Eye (tissue), 1 donor: ENCODE measurements around the gene ACTN1.
"Not testable (repeated sequence)": the region's sequence is repeated elsewhere in the genome, so short reads cannot be mapped to it uniquely, and the experiment has no call there.

Experiments
- DNase-seq: peaks from one replicate; pipeline ENCODE4 v3.0.0-alpha.2; 2015

Gene ACTN1

DNA sequence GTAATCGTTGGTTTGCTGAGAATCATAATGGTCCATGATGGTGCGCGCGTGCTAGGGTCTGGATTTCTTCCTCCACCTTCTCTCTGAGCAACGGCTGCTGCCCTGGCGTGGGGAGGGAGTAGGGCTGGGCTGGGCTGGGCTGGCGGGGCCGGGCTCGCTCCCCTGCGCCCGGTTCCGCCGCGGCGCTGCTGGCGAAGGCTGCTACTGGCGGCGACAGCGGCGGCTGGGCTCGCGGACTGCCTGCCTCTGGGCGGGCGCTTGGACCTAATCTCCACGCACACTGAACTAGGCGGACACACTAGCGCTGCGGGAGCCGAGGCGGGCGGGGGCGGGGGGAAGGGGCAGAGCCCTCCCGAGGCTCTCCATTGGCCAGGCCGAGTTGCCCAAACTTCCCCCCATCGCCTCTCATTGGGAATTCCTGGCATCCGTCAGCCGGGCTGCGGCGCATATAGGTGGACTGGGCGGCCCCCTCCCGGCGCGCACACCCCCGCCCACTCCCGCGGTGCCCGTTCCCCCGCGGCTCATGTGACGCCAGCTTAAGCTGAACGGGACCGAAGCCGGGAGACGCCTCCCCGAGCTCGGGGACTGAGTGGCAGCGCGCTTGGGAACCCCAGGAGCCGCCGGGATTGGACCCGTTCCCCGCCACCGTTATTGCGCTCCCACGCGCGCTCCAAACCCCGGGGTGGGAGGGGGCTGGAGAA lies at the start of gene ACTN1:
Gene ACTN1, minus strand, starts transcription at position 282 of the 701 bp plus-strand sequence. Its CDS starts 246 bp downstream, at position 36.
- peak; percentile 96 for DNase-seq

DNA sequence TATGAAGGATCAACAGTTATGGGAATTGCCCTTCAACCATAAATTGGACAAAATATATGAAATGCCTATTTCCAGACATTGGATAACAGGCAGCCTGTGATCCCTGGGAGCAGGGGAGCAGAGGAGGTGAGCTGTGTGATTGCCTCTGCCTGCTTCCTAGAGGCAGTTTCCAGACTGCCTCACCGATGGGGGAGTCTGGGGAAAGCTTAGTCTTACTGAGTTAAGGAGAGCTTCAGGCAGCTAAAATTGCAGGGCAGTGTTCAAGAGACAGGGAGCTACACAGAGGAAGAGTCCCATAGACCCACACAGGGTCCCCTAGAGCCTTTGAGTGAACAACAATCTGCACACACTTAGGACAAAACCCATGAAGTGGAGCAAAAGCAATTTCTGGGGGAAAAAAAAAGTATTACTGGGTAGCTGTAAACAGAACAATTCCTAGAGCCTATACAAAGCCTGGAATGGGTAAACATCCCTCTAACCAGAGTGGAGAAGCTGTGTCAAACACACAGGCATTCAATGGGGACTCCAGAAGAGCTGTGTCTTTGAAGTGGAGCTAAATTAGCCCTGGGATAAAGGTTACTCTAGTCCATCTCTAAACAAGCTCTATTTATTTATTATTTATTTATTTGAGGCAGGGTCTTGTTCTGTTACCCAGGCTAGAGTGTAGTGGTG lies 48.3 kb upstream of the ACTN1 start:
- no peak for DNase-seq

DNA sequence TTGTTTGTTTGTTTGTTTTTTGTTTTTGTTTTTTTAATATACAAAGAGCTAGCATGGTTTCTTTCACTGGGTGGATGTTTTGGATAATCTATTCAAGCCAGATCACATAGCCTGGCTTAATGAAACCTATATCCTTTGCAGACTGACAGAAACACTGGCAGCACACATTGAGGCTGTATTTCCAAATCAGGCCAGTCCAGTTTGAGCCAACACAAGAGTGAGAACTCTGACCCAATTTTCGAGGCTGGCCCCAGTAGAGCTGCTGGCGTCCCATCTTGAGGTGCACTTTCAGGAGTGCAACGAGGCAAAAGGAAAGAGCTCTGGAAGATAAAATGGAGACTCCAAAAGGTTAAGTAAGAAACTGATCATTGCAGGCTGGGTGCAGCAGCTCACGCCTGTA lies 43.9 kb upstream of the ACTN1 start:
- DNase-seq: no peak

DNA sequence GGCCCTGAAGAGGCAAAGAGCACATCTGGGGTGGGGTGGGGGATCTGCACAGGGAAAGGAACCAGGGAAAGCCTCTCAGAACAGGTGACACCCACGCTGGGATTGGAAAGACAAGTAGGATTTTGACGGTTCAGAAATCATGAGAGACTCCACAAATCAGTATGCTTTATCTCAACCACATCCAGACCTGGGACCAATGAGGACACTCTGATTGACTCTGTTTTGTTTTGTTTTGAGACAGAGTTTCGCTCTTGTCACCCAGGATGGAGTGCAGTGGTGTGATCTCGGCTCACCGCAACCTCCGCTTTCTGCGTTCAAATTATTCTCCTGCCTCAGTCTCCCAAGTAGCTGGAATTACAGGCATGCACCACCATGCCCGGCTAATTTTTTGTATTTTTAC lies 43.0 kb upstream of the ACTN1 start:
- DNase-seq: not testable (repeated sequence)

DNA sequence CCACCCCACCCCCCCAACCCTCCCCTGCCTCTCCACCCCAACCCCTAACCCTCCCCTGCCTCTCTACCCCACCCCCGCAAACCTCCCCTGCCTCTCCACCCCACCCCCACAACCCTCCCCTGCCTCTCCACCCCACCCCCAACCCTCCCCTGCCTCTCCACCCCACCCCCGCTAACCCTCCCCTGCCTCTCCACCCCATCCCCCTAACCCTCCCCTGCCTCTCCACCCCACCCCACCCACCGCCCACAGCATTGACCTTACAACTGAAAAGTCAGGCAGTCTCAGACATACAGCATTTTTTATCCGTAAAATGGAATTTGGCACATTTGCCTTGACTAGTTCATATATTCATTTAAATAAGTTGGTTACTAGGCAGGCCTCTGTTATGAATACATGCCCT lies 38.6 kb upstream of the ACTN1 start:
- DNase-seq: no peak

DNA sequence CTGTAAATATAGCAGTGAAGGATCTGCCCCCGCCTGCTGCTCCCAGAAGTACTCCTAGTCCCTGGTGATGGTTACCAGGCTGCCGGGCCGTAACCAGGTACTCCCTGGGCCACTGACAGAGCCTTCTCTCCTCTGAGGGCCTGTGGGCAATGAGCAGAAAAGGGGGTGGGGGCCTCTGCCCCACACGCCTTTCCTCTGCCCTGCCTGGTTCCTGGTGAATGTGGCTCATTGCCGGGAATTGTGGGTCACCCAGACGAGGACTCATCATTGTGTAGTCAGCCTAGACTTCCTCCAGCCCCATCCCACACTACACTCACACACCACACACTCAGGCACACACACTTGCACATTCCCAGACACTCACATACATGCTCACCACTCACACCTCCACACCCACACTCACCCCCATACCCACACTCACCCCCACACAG lies 35.7 kb upstream of the ACTN1 start:
- DNase-seq: no peak

DNA sequence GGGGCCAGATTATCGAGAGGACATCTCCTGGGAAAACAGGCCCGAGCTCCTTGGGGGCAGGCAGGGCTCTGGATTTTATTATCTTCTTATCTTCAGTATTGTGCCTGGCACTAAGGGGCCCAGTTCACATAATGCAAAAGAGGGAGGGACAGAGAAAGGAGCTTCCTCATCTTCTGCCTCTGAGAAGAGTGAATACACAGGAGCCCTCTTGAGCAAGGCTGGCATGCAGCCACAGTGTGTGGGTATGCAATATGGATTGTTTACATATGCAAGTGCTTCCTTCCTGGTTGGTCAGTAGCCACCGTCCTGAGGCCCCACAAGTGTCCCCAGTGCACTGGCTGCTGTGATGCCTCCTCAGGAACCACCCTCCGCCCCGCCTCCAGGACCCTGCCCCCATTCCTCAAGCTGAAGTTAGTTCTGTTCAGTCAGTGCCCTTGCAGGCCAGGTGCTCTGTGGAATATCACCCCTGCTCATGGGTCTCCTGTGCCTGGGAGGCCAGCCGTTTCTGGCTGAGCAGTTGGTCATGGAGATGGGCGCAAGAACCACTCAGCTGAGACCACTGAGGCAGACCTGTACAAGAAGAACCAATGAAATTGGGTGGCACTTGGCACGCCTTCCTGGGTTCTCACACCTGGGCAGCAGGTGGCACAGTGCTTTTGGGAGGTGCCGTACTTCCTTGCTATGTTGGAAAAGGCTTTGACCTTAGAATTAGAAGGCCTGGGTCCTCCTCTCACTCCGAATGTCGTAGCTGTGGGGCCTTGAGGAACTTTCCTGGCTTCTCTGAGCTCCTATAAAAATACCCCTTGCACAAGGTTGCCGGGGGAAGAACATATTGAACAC lies 35.1 kb upstream of the ACTN1 start:
- no peak for DNase-seq

DNA sequence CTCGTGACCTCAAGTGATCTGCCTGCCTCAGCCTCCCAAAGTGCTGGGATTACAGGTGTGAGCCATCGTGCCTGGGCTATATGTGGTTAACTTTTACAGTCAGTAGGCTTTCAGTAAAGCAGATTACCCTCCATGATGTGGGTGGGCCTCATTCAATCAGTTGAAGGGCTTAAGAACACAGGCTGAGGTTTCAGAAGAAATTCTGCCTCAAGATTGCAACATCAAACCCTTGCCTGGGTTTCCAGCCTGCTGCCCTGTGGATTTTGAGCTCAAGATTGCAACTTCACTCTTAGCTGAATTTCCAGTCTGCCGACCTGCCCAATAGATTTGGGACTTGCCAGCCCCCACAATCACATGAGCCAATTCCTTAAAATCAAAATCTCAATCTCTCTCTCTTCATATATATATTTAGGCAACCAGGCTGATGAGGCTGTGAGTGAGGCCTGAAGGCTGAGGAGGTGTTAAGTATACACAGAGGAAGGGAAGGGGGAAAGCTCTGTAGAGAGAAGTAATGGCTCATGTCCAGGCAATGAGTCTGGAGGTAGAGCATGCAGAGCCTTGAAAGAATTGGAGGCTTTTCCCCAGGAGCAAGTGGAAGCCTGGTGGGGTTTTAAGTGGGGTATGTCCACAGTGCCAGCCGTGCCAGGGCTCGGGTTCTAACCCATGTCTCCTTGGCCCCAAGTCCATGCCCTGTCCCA lies 33.3 kb upstream of the ACTN1 start:
- DNase-seq: no peak

DNA sequence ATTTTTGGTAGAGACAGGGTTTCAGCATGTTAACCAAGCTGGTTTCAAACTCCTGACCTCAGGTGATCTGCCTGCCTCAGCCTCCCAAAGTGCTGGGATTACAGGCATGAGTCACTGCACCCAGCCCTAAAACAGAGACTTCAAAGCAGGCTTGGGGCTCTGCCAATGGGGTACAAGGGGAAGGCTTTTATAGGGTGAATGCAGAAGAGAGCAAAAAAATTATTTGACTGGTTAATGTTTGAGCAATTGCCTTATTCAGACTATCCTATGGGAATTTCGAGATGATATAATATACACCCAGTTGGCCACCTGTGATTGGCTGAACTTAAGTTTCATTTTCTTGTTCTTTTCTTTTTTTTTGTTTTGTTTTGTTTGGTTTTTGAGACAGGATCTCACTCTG lies 31.5 kb upstream of the ACTN1 start:
- no peak for DNase-seq

DNA sequence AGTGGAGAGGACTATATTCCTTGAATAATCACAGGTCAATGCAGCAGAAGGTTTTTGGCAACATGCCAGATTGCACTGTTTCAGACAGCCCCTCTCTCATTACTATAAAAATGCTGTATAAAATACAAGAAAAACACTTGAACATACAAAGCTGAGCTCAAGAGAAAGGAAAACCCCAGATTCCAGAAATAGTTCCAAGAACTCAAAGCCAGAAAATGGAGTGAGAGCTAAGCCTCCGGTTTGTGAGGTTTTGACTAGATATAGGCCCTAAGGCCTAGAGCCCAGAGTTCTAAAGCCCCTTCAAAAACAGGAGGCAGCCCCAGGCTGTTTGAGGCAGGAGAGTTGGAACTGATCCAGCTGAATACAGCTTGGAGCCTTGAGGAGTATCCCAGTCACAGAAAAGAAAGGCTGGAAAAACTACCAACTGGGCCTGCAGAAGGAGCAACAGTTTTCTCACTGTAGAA lies 29.4 kb upstream of the ACTN1 start:
- DNase-seq: peak; percentile 78

DNA sequence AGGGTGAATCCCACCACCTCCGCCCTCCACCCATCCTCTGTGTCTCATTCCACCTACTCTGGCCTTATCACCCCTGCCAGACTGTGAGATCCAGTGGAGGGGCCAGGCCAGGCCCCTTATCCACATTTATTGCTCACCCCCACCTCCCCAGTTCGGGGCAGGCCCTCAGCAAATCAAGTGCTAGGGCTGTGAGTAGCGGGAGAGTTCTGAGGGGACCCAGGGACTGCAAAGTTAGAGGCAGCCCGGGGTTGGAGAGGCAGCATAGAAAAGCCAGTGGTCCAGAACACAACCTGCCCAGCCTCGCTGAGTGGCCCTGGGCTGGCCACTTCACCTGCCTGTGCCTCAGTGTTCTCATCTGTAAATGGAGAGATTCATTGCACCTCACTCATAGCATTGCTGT lies 27.2 kb upstream of the ACTN1 start:
- no peak for DNase-seq

DNA sequence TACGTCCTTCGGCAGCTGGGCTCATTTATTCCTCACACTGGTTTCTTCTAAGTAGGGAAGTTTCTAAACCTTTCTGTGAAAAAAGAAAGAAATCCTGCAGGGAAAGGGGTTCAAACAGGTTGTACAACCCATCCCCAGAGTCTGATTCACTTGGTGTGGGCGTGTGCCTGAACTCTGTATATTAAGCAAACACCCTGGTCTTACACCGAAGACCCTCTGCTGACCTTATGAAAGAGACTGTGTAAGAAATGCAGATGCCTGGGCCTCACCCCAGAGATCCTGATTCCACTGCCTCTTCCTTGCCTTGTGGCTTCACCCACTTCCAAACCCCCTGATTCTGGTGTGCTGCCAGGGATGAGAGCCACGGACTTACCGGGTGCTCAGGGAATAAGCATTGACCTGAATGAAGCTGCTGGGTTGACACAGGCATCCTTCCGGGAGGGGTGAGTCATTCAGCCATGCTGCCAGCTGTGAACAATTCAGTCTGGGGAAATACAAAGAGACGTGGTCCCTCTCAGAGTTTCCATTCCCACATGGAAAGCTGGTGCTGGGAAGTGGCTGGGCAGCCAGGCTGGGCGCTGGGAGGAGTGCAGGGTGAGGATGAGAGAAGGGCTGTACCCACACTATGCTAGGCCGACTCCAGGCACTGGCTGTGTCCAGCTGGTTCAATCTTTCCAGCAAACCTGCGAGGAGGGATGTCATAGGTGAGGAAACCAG lies 26.5 kb upstream of the ACTN1 start:
- DNase-seq: peak; percentile 32

DNA sequence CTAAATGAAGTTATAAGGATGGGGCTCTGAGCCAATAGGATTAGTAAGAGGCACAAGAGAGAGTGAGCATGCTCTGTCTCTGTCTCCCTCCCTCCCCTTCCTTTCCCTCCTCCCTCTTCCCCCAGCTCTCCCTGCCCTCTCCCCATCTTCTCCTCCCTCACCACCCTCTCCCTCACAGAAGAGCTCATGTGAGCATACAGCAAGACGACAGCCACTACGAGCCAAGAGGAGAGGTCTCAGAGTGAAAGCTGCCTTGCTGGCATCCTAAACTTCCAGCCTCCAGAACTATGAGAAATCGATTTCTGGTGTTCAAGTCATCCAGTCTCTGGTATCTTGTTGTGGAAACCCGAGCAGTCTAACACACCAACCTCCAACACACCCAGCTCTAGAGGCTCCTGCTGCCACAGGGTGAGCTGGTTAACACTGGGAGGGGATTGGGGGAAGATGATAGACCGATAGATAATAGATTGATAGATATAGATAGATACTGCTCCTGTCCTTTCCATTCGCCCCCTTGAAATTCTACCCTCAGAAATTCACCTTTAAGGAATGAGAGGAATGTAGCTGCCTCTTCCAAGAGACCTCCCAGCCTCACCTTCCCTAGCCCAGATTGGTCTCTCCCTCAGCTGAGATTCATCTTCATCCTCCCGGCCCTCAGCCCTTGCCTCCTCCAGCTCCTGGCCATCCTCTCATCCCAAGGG lies 25.8 kb upstream of the ACTN1 start:
- peak; percentile 58 for DNase-seq

DNA sequence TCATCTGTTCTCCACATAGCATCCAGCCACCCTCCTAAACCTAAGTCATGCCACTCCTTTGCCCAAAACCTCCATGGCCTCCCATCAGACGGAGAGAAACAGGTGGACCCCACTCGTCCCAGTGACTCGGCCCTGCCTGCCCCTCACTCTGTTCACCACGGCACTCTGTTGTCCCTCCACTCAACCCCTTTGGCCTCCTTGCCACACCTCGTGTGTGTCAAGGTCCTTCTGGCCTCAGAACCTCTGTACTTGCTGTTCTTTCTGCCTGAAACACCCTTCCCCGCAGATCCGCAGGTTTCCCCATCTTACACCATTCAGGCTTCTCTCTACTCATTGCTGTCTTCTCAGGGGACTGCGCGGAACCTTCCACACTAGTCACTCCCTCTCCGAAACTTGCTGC lies 24.5 kb upstream of the ACTN1 start:
- no peak for DNase-seq

DNA sequence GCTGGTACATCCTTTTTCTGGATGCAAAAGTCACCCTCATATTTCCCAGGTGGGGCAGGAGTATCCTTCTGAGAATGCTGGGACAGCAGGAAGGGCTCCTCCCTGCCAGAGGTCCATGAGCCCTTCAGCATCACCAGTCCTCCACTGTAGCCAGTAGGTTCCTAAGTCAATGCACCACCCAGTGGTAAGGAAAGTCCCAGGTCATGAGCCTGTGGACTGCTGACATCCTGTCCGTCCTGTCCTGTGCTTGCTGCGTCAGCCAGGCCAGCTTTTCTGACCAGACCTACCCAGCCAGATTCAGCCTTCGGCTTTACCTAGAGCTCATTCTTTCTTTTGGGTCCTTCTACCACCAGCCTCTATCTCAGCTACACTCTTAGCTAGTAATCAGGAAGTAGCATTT lies 23.0 kb upstream of the ACTN1 start:
- DNase-seq: no peak

DNA sequence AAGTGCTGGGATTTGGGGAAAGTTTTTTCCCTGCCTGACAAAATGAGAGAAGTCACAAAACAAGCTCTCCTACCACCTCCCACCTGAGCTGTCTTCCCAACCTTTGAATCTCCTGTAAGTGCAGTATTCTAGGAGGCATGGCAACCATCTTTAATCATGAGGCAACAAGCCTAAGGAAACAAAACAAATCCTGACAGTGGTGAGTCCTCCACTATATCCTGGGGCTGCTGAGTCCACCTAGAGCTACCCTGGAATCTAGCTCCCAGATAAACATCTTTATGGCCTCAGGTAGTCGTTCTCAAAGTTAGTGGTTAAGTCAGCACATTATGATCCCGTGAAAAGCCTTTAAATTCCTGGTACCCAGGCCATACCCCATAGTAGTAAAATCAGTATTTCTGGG lies 22.3 kb upstream of the ACTN1 start:
- DNase-seq: no peak

DNA sequence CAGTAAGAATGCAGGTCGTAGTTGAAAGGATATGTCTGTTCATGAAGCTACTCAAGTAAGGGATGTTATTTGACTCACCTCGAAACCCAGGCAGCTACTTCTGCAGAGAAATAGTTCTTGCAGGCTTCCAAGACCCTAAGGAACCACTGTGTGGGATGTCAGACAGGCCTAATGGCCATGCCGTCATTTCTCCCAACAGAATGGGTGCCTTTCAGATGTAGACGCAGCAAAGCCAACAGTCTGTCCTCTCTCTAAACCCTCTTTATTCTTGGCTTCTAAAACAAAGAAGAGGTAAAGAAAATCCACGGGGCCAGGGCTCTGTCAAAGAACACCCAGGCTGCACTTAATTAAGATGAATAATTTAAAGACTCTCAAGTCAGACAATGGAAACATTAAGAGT lies 19.0 kb upstream of the ACTN1 start:
- no peak for DNase-seq

DNA sequence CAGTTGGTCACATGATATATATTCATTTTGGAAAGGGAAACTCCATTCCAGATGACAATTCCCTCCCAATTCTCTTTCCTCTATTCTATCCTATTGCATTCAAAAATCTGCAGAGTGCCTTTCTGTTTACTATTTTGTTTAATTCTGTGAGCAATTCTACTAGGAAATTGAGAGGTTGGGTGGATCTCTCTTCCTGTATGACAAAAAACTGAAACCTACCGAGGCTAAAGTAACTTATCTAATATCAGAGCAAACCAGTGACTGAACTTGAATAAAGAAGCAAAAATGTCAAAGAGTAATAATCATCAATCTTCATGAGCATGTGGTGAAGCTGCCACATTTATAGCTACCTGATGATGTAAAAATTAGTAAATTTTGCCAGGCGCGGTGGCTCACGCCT lies 16.6 kb upstream of the ACTN1 start:
- no peak for DNase-seq

DNA sequence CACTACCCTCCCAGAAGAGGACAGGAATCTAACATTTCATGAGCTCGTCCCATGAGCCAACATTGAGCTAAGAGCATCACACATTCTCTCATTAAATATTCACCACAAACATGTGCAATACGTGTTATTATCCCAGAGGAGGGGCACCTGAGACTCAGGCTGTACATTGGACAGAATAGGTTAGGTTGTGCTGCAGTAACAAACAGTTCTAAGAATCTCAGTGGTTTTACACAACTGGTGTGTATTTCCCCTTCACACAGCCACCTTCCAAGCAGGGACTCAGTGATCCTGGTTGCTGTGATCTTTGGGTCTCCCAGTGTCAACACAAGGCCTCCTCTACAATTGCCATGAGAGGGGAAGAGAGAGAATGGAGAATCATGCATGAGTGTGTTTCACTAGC lies 15.0 kb upstream of the ACTN1 start:
- no peak for DNase-seq

DNA sequence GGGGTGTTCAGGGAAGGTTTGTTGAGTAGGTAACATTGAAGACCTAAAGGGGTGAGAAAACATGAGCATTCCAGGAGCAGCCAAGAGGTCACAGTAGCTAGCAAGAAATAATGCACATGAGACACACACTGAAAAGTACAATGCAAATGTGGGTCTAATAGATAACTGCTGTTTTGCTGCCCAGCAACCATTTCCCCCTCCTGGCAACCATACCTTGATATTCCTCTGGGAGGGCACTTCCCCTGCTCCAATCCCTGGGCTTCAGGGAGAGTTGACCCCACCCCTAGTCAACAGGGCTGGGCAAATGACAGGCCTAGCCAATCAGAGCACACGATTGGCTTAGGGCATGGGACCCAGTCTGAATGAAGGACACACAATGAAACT lies 8.5 kb upstream of the ACTN1 start:
- DNase-seq: no peak

DNA sequence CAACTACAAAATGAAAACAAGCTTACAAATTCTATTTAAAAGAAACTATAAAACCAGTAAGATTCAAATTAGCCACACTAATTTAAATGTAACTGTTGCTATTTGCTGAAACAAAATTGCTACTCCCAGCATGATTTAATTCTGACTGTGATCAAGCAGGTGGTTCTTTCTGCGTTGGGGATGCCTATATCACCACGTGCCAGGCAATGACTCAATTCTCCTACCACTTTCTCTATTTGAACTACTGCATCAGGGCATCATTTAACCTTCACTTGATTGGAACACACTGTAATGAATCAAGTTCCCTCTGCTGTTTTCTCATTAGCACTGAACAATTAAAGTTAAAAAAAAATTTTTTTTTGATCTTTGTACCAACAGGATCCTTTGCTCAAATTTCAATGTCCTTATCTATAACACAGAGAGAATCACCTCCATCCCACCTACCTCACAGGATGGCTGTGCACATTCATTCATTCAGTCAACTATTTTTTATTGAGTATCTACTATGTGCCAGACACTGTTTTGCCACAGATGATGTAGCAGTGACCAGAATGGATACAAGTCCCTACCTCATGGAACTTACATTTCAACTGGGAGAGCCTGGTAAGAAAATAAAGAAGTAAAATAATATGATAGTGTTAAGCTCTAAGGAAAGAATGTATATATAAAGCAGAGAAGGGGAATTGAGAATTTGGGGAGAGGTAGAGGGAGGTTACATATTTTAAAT lies 8.0 kb upstream of the ACTN1 start:
- DNase-seq: no peak
